D721Med (cell line): ENCODE data around the gene LORICRIN.

Experiments used
- DNase-seq: peaks from one replicate; pipeline ENCODE4 v3.0.0; 2011; ENCODE audit warnings: low spot score; ENCODE audit not compliant: insufficient read length
- FAIRE-seq: peaks from 2 replicates; lab custom pipeline; 2011; peaks lifted over from hg19 to GRCh38; lab: Jason Lieb, UNC
- CTCF ChIP-seq: IDR thresholded peaks from 2 replicates; pipeline ENCODE4 v1.5.1; 2012; ENCODE audit warnings: mild to moderate bottlenecking, control low read depth; ENCODE audit not compliant: insufficient read depth; ENCODE audit errors: missing control alignments

Gene LORICRIN

GRCh38 chr1:153293480-153293775, 33.9 kb downstream of the LORICRIN start:
- no peak for TF ChIP-seq CTCF
- no peak for FAIRE-seq
- no peak for DNase-seq

- DNase-seq (no peak), FAIRE-seq (no peak)
- TF ChIP-seq CTCF = no peak
Observed at GRCh38 chr1:153293851-153294250, 34.4 kb downstream of the LORICRIN start.

- DNase-seq = no peak
- FAIRE-seq = no peak
- no peak for TF ChIP-seq CTCF
Observed at GRCh38 chr1:153302308-153302707, 42.8 kb downstream of the LORICRIN start.

GRCh38 chr1:153305682-153306081, 46.2 kb downstream of the LORICRIN start:
- FAIRE-seq (no peak), DNase-seq (no peak)
- no peak for TF ChIP-seq CTCF

- no peak for TF ChIP-seq CTCF
- FAIRE-seq = no peak
Observed at GRCh38 chr1:153306303-153307220, 47.1 kb downstream of the LORICRIN start.

GRCh38 chr1:153307221-153307600, 47.7 kb downstream of the LORICRIN start:
- TF ChIP-seq CTCF = no peak
- DNase-seq = no peak
- no peak for FAIRE-seq

More at GRCh38 chr1:153306303-153307220, 47.1 kb downstream of the LORICRIN start:
- no peak for DNase-seq

GRCh38 chr1:153308540-153308939, 49.1 kb downstream of the LORICRIN start:
- no peak for TF ChIP-seq CTCF
- no peak for FAIRE-seq
- no peak for DNase-seq
